Hematopoietic multipotent progenitor cell treated with erythropoietin and hydrocortisone succinate and interleukin-3 and kit ligand, for 4 days (in vitro differentiated cells): ENCODE measurements around the gene CCR8.
"Not testable (repeated sequence)": the region's sequence is repeated elsewhere in the genome, so short reads cannot be mapped to it uniquely, and the experiment has no call there.

ENCODE experiments used
- DNase-seq: peaks from one replicate; pipeline ENCODE4 v3.0.0-alpha.2; 2015

CCR8 gene

GRCh38 chr3:39317571-39318169, 11.8 kb upstream of the CCR8 start:
- peak; percentile 74 for DNase-seq

- DNase-seq: no peak
These were observed 11.2 kb upstream of the CCR8 start for GRCh38 chr3:39318301-39318700.

DNA sequence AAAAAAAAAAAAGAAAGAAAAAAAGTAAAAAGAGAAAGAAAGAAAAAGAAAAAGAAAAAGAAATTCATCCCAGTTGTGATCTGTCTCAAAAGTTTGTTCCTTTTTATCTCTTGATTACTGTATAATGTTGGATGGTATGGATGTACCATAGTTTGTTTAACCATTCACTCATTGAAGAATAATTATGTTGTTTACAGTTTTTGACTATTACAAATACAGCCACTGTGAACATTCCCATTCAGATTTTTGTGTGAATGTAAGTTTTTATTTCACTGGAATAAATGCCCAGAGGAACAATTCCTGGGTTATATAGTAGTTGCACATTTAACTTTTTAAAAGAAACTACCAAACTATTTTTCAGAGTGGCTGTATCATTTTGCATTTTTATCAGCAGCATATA, 10.3 kb upstream of the CCR8 start:
- no peak for DNase-seq

GRCh38 chr3:39321574-39321983, 7.9 kb upstream of the CCR8 start:
- peak; percentile 78 for DNase-seq

DNA sequence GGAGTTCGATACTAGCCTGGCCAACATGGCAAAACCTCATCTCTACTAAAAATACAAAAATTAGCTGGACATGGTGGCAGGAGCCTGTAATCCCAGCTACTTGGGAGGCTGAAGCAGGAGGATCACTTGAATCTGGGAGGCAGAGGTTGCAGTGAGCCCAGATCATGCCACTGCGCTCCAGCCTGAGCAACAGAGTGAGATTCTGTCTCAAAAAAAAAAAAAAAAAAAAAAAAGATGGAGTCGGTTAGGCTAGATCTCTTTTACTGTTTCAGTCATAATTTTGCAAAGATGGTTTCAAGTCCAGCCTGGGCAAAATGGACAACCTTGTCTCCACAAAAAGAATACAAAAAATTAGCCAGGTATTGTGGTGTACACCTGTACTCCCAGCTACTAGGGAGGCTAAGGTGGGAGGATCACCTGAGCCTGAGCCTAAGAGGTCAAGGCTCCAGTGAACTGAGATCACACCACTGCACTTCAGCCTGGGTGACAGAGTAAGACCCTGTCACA, 7.2 kb upstream of the CCR8 start:
- not testable (repeated sequence) for DNase-seq

DNA sequence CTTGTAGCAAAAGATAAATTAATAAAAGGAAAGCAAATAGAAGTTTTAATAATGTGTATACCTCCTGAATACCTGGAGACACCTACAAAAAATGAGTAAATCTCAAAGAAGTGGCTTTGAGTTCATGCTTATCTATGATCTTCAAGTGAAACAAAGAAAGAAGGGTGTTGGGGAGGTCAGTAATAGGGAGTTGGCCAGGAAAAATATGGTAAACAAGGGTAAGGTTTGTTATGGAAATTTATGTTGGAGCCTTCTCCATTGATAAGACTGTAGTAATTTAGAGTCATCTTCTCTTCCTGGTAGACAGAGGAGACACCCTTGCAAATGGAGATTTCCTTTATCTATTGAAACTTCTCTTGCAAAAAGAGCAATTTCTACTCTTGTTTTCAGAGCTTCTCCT, 6.6 kb upstream of the CCR8 start:
- peak; percentile 25 for DNase-seq

GRCh38 chr3:39323494-39323893, 6.0 kb upstream of the CCR8 start:
- DNase-seq: peak; percentile 64

- no peak for DNase-seq
These were observed 4.3 kb upstream of the CCR8 start for GRCh38 chr3:39325236-39325635.

GRCh38 chr3:39327053-39327745, 2.3 kb upstream of the CCR8 start:
- DNase-seq: no peak

DNA sequence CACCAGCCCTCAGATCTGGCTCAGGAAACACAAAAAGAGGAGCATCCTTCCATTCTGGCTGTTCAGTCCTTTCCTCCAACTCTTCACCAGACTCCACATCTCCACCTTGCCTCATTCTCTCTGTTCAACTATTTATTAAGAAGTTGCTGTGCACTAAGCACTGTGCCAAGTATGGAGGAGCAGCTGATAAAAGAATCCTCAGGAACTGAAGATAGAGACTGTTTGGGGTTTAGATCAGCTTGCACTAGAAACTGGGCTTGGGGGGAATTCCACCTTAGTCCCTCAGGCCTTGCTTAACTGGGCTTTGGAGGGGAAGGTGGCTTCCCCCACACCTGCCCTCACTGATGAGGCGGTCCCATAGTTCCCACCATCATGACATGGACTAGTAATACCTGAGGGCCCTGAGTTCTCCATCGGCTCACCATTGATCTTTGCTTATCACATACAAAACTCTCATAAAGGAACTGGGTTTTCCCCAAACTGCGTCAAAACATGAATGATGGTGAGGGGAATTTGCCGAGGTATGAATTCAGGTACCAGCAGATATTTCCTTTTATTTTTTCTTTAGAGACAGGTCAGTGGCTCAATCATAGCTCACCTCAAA, 1.7 kb upstream of the CCR8 start:
- no peak for DNase-seq

DNA sequence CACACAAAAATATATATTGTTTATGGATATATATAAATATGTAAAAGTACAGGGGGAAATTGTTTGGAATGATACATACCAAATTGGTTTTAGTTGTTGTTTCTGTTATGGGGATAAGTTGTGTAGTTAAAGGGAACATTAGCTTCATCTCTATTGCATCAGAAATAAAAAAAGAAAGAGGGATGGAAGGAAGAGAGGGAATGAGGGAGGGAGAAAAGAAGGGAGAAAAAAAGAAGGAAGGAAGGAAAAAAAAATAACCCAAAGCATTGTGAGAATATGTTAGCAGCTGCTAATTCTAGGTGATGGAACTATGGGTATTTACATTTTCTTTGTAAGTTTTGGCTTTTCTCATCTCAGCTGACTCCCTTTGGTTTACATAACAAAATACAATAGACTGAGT, 1.3 kb downstream of the CCR8 start:
- DNase-seq: no peak

GRCh38 chr3:39332525-39332924, 3.0 kb downstream of the CCR8 start:
- no peak for DNase-seq

DNA sequence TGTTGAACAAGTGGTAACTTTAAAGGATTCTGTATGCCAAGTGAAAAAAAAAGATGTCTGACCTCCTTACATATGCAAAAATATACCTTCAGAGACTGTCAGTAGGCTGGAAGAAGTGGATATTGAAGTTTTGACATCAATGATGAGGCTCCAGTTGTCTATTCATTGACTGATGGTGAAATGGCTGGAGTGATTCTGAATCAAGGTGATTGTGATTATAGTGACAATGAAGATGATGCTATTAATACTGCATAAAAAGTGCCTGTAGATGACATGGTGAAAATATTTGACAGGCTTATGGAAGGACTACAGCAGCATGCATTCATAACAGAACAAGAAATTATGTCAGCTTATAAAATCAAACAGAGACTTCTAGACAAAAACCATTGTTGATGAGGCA, 4.1 kb downstream of the CCR8 start:
- DNase-seq: no peak

GRCh38 chr3:39334205-39334604, 4.7 kb downstream of the CCR8 start:
- no peak for DNase-seq

- no peak for DNase-seq
These were observed 8.7 kb downstream of the CCR8 start for GRCh38 chr3:39338201-39338600.

- no peak for DNase-seq
These were observed 9.6 kb downstream of the CCR8 start for GRCh38 chr3:39339086-39339485.

DNA sequence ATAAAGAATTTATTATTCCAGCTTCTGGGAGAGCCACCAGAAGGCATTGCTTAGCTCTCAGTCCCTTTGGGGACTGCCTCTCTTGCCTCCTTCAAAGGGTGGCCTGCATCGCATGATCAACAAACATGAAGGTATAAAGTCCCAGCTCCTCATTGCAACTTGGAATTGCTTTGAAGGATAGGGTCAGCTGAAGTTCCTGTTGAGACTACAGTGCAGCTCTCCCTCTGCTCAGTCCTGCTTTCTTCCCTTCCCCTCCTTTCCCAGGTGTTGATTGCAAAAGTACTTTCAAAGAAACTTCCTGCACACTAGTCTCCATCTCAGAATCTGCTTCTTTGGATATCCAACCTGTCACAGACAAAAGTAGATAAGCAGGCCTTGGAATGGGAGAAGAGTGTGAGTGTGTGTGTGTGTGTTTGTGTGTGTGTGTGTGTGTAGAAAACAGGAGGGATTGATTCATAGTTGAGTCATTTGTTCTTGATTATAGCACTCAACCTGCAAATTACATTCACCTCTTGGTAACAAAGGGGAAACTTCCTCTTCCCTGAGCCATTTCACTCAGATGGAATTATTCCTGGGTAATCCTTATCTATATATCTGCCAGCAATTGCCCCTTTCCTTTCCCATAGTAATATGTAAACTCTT, 13.7 kb downstream of the CCR8 start:
- no peak for DNase-seq

DNA sequence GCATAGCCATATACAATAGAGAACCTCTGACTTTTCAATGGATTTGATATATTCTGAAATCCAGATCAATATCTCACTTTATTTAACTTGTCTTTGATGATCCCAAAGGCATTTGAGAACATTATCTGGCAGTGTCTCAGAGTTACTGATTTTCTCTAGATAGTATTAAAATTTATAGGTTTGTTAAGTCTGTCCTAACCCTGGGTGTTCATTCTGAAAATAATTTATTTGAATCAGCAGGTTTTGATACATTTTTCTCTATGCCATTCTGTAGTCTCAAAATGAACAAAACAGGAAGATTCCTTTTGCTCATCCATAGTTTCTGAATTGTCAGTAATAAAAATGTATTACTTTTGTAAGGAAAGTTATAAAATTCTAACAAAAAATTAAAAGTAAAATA, 14.3 kb downstream of the CCR8 start:
- no peak for DNase-seq

DNA sequence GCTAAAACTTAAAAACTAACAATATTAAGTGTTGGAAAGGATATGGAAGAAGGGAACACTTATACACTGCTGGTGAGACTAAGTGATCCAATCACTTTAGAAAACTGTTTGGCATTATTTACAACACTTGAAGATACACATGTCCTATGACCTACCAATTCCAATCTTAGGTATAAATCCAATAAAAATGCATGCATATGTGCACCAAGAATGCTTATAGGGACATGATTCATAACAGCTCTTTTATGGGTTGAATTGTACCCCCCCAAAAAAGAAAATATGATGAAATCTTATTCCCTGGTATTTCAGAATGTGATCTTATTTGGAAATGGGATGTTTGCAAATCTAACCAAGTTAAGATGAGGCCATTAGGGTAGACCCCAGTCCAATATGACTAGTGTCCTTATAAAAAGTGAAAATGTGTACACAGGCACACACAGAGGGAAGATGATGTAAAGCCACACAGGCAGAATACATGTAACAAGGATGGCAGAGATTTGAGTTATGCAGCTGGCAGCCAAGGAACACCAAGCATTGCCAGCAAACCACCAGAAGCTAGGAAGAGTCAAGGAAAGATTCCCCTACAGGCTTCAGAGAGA, 15.3 kb downstream of the CCR8 start:
- DNase-seq: no peak

GRCh38 chr3:39346785-39347585, 17.5 kb downstream of the CCR8 start:
- DNase-seq: peak; percentile 89

GRCh38 chr3:39347586-39347876, 18.0 kb downstream of the CCR8 start:
- DNase-seq: no peak

DNA sequence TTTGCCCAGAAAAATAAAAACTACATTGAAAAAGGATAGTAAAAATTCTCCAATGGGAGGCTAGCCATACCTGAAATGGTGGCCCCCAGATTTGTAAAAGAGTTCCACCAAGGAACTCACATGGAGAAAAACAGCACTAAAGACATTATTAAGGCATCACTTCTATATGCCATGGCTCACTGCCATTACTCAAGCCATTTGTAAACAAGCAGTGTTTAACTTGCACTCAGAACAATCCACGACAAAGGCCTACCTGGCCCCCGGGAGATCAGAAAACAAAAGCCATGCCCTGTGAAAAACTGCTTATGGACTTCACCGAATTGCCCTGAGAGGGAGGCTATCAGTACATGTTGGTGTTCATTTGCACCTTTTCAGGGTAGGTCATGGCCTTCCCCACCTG, 19.6 kb downstream of the CCR8 start:
- no peak for DNase-seq

DNA sequence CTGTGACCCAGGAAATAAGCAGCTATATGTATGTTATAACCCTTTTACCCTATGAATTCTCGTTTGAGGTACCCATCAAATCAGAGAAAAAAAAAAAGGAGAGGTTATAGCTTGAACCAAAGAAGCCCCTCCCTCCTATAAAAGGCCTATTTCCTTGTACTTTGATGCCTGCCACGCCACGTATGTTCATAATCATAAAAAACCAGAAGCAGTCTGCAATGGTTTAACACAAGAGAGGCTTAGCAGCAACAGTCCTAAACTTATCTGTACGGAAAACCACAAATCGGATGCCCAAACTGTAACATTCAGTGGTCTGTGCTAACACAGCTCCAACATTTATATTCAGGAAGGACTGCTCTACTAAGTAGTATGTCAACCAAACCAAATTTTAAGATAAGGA, 21.2 kb downstream of the CCR8 start:
- peak; percentile 96 for DNase-seq
